ENCODE measurements around the gene BMPR2. TPM values are rescaled to one million over a fixed set of nuclear protein-coding genes. Genes with fewer than 3 reads are reported as not detected.

Gene BMPR2
- total RNA-seq, 1 donor from 2014 or later: 47.9 TPM

DNA sequence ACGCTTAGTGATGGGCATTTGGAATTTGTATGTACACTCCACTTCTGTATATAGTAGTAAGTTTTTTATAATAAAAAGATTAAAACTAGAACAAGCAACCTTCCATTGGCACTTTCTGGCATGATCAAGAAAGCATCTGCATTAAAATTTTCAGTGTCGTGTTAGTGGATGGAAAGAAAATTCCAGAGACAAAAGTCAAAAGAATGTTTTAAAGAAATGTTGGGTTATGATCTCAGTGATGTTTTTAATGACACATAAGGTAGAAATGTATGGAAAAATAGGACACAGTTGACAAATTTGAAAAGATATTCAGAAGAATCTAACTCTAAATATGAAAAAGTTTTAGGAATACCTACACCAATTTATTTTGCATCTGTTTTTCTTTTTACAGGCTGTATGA is 132.6 kb downstream of the BMPR2 start:
- no peaks in the 10 kb centered on the region for H3K4me1 ChIP-seq
- H3K9me3 ChIP-seq: no peaks in the 10 kb centered on the region
- DNase-seq (ENCODE audit: extremely low spot score in 2 of 2): no peak
- intact Hi-C loops (cut with DNase I): no loop called here
- no peaks in the 10 kb centered on the region for H3K27me3 ChIP-seq
- no peak overlapping the region for H3K27ac ChIP-seq
- no peaks in the 10 kb centered on the region for H3K36me3 ChIP-seq
- H3K4me3 ChIP-seq: no peak overlapping the region
- TF ChIP-seq, protein P1, sequence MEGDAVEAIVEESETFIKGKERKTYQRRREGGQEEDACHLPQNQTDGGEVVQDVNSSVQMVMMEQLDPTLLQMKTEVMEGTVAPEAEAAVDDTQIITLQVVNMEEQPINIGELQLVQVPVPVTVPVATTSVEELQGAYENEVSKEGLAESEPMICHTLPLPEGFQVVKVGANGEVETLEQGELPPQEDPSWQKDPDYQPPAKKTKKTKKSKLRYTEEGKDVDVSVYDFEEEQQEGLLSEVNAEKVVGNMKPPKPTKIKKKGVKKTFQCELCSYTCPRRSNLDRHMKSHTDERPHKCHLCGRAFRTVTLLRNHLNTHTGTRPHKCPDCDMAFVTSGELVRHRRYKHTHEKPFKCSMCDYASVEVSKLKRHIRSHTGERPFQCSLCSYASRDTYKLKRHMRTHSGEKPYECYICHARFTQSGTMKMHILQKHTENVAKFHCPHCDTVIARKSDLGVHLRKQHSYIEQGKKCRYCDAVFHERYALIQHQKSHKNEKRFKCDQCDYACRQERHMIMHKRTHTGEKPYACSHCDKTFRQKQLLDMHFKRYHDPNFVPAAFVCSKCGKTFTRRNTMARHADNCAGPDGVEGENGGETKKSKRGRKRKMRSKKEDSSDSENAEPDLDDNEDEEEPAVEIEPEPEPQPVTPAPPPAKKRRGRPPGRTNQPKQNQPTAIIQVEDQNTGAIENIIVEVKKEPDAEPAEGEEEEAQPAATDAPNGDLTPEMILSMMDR (IDR thresholded peaks at IDR 0.05): no peak
- TF ChIP-seq POLR2AphosphoS5 (IDR thresholded peaks at IDR 0.05; ENCODE audit: insufficient read depth in 1 of 2, low read depth in 1 of 2): no peak
- TF ChIP-seq POLR2A (IDR thresholded peaks at IDR 0.05): no peak

GRCh38 chr2:202510911-202511310 is 134.8 kb downstream of the BMPR2 start:
- no peak for DNase-seq (ENCODE audit: extremely low spot score in 2 of 2)
- Histone ChIP-seq H3K9me3 (no peaks in the 10 kb centered on the region), H3K27me3 (no peaks in the 10 kb centered on the region), H3K4me1 (no peaks in the 10 kb centered on the region), H3K36me3 (peaks cover 0 to 15% of the 10 kb centered on the region in 2 donors), H3K4me3 (no peak overlapping the region), H3K27ac (no peak overlapping the region)
- intact Hi-C loops (cut with DNase I): no loop called here
- TF ChIP-seq POLR2A (IDR thresholded peaks at IDR 0.05): no peak
- TF ChIP-seq POLR2AphosphoS5 (IDR thresholded peaks at IDR 0.05; ENCODE audit: insufficient read depth in 1 of 2, low read depth in 1 of 2): no peak
- TF ChIP-seq, protein P1 (IDR thresholded peaks at IDR 0.05): no peak

- no peak for DNase-seq (ENCODE audit: extremely low spot score in 2 of 2)
- TF ChIP-seq, protein P1 (IDR thresholded peaks at IDR 0.05): no peak
- TF ChIP-seq POLR2A (IDR thresholded peaks at IDR 0.05): no peak
- TF ChIP-seq POLR2AphosphoS5 (IDR thresholded peaks at IDR 0.05; ENCODE audit: insufficient read depth in 1 of 2, low read depth in 1 of 2): no peak
- peaks cover 0 to 15% of the 10 kb centered on the region in 2 donors for H3K36me3 ChIP-seq
- no peaks in the 10 kb centered on the region for H3K9me3 ChIP-seq
- H3K4me3 ChIP-seq: no peak overlapping the region
- no peaks in the 10 kb centered on the region for H3K4me1 ChIP-seq
- no peaks in the 10 kb centered on the region for H3K27me3 ChIP-seq
- no peak overlapping the region for H3K27ac ChIP-seq
- intact Hi-C loops (cut with DNase I): no loop called here
Measured at GRCh38 chr2:202512176-202512575, 136.0 kb downstream of the BMPR2 start.

GRCh38 chr2:202514732-202515131 is 138.6 kb downstream of the BMPR2 start:
- Histone ChIP-seq H3K27ac (no peak overlapping the region), H3K36me3 (peaks cover 0 to 24% of the 10 kb centered on the region in 2 donors), H3K4me3 (no peak overlapping the region), H3K9me3 (no peaks in the 10 kb centered on the region), H3K4me1 (no peaks in the 10 kb centered on the region), H3K27me3 (no peaks in the 10 kb centered on the region)
- TF ChIP-seq POLR2A (IDR thresholded peaks at IDR 0.05) (no peak), POLR2AphosphoS5 (IDR thresholded peaks at IDR 0.05; ENCODE audit: insufficient read depth in 1 of 2, low read depth in 1 of 2) (no peak)
- TF ChIP-seq, protein P1 (IDR thresholded peaks at IDR 0.05): no peak
- intact Hi-C loops (cut with DNase I): no loop called here
- DNase-seq (ENCODE audit: extremely low spot score in 2 of 2): no peak

DNA sequence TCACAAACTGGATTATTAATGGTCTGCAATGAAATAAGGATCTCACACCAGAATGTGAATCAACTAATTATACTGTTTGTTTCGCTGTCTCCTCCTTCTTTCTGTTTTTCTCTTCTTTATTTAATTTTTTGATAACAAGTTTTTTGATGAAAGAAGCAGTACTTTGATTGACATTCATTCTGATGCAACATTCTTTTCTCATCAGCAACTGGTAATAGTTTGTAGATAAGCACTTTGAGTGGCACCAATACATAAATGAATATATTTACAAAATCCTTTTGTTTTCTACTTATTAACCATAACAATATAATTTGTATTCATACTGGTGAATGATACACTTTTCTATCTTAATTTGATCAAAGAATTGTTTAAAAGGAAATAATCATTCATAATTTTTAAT is 143.3 kb downstream of the BMPR2 start:
- H3K36me3 ChIP-seq: peaks cover 0 to 50% of the 10 kb centered on the region in 2 donors
- intact Hi-C loops (cut with DNase I): no loop called here
- no peak for DNase-seq (ENCODE audit: extremely low spot score in 2 of 2)

More for the DNA sequence above, 143.3 kb downstream of the BMPR2 start:
- Histone ChIP-seq H3K4me3 (no peak overlapping the region), H3K9me3 (no peaks in the 10 kb centered on the region), H3K27me3 (no peaks in the 10 kb centered on the region), H3K27ac (no peak overlapping the region), H3K4me1 (no peaks in the 10 kb centered on the region)
- TF ChIP-seq, protein P1 (IDR thresholded peaks at IDR 0.05): no peak
- no peak for TF ChIP-seq POLR2AphosphoS5 (IDR thresholded peaks at IDR 0.05; ENCODE audit: insufficient read depth in 1 of 2, low read depth in 1 of 2)

Data from vagina (tissue), 2 donors.